Esophagus muscularis mucosa (tissue), 4 donors: ENCODE data around the gene CFAP74.

ENCODE experiments used
- CTCF ChIP-seq, 3 experiments: fragments of 200-600 bp in 2 of 3; fragments of 450-650 bp in 1 of 3; sonication (generic) in 2 of 3; IDR thresholded peaks; one replicate each; pipeline ENCODE4 v1.5.1; 2017 to 2019; ENCODE audit warnings: antibody characterized with exemption in 3 of 3, mild to moderate bottlenecking in 2 of 3, moderate library complexity in 1 of 3
- EP300 ChIP-seq: sonication (generic); formaldehyde crosslinking; IDR thresholded peaks from one replicate; pipeline ENCODE4 v1.6.1; 2017; ENCODE audit warnings: antibody characterized with exemption
- POLR2A ChIP-seq: fragments of 450-650 bp; IDR thresholded peaks from one replicate; pipeline ENCODE4 v1.6.1; 2017; ENCODE audit warnings: antibody characterized with exemption, moderate library complexity, mild to moderate bottlenecking, low read depth
- POLR2AphosphoS5 ChIP-seq, 2 donors: sonication (generic); formaldehyde crosslinking; IDR thresholded peaks; one replicate each; pipeline ENCODE4 v1.6.1; 2017; ENCODE audit warnings: antibody characterized with exemption in 2 of 2

GRCh38 chr1:2022063-2022770 is 18.6 kb upstream of the CFAP74 start:
- TF ChIP-seq CTCF (IDR thresholded peaks at IDR 0.05), result no peak
- no peak for TF ChIP-seq POLR2AphosphoS5 (IDR thresholded peaks at IDR 0.05)
- no peak for TF ChIP-seq POLR2A
- TF ChIP-seq EP300, result no peak
